ENCODE measurements around the gene CPPED1. TPM values are rescaled to one million over a fixed set of nuclear protein-coding genes. Genes with fewer than 3 reads are reported as not detected.

The CPPED1 gene
- polyA plus RNA-seq, 3 donors, result 100 to 292 (median 259) TPM

DNA sequence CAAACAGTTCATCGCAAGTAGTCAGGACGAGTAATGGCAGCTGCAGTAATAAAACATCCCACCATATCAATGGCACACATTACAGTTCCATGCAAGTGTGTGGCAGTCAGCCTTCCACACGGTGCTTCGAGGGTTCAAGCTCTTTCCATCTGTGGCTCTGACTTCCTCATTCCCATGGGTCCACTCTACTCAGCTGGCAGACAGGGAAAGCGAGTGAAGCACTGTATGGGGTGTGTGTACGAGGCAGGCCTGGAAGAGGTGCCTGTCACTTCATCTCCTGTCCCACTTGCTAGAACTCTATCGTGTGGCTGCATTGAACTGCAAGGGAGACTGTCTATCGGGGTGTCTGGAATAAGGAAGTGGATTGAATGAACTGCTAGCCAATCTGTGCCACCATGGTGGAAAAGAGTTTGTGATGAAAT lies 160.6 kb downstream of the CPPED1 start:
- Mint-ChIP-seq H3K4me1 (no peaks in the 10 kb centered on the region), H3K9me3 (peaks cover 0 to 13% (median 5%) of the 10 kb centered on the region in 7 donors), H3K27ac (no peak overlapping the region), H3K27me3 (ENCODE audit: low read depth in 3 of 3) (peaks cover 2 to 6% (median 5%) of the 10 kb centered on the region in 3 donors), H3K36me3 (no peaks in the 10 kb centered on the region), H3K4me3 (no peak overlapping the region)
- TF ChIP-seq, protein P1, sequence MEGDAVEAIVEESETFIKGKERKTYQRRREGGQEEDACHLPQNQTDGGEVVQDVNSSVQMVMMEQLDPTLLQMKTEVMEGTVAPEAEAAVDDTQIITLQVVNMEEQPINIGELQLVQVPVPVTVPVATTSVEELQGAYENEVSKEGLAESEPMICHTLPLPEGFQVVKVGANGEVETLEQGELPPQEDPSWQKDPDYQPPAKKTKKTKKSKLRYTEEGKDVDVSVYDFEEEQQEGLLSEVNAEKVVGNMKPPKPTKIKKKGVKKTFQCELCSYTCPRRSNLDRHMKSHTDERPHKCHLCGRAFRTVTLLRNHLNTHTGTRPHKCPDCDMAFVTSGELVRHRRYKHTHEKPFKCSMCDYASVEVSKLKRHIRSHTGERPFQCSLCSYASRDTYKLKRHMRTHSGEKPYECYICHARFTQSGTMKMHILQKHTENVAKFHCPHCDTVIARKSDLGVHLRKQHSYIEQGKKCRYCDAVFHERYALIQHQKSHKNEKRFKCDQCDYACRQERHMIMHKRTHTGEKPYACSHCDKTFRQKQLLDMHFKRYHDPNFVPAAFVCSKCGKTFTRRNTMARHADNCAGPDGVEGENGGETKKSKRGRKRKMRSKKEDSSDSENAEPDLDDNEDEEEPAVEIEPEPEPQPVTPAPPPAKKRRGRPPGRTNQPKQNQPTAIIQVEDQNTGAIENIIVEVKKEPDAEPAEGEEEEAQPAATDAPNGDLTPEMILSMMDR (IDR thresholded peaks at IDR 0.05), result no peak
- 67% methylated on average over 2 of the region's 8 CpGs for WGBS (ENCODE audit: insufficient coverage)
- DNase-seq, result no peak
- no peak overlapping the region for H3K4me3 ChIP-seq (replicated peaks in 1 of 3; ENCODE audit: low read depth in 2 of 3, low read length in 3 of 3)
- no peak overlapping the region for H3K9ac ChIP-seq (ENCODE audit: insufficient read depth, low read length, poor library complexity, severe bottlenecking)
- intact Hi-C loops (cut with micrococcal nuclease), result no loop called here
- H3K4me1 ChIP-seq (ENCODE audit: control insufficient read depth in 1 of 2, insufficient read depth in 2 of 2, low read length in 2 of 2), result no peaks in the 10 kb centered on the region
- H3K4me2 ChIP-seq (replicated peaks; ENCODE audit: extremely low read depth, low read length, poor library complexity, severe bottlenecking), result no peak overlapping the region
- H3K27me3 ChIP-seq (ENCODE audit: control insufficient read depth in 2 of 2, insufficient read depth in 2 of 2, low read length in 2 of 2), result no peaks in the 10 kb centered on the region
- no peaks in the 10 kb centered on the region for H3K79me2 ChIP-seq (ENCODE audit: insufficient read depth, low read length)
- H2AFZ ChIP-seq (ENCODE audit: insufficient read depth, low read depth, low read length, poor library complexity, severe bottlenecking), result no peak overlapping the region
- H3K9me3 ChIP-seq (replicated peaks in 1 of 2; ENCODE audit: control insufficient read depth in 1 of 2, insufficient read depth in 1 of 2, low read length in 2 of 2), result no peaks in the 10 kb centered on the region
- H4K20me1 ChIP-seq (ENCODE audit: insufficient read depth, low read length), result no peaks in the 10 kb centered on the region
- H3K36me3 ChIP-seq (replicated peaks in 1 of 2; ENCODE audit: control insufficient read depth in 1 of 2, insufficient read depth in 2 of 2, low read length in 2 of 2), result no peaks in the 10 kb centered on the region
- H3K27ac ChIP-seq (ENCODE audit: low read depth in 1 of 2, low read length in 2 of 2), result no peak overlapping the region

DNA sequence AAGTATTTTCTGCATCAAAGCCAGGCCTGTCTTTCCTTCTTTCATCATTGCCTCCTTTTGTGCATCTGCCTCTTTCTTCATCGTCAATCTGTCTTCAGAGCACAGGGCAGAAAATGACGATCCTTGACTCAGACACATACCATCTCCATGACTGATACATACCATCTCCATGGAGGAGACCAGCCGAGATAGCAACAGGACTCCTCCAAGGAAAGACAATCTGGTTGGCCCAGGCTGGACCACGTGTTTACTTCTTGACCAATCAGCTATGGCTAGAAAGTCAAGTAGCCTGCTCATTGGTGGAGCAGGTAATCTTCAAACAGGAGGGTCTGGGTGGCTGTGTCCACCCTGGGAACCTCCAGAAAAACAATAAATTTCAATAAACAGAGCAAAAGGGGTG lies 164.6 kb downstream of the CPPED1 start:
- Mint-ChIP-seq H3K36me3 (peaks cover 0 to 15% of the 10 kb centered on the region in 2 donors), H3K4me1 (no peaks in the 10 kb centered on the region), H3K27me3 (ENCODE audit: low read depth in 3 of 3) (peaks cover 2 to 18% (median 5%) of the 10 kb centered on the region in 3 donors), H3K4me3 (no peak overlapping the region), H3K27ac (no peak overlapping the region), H3K9me3 (peaks cover 0 to 8% (median 3%) of the 10 kb centered on the region in 7 donors)
- 91% methylated on average over 3 of the region's 4 CpGs for WGBS (ENCODE audit: insufficient coverage)
- no peak overlapping the region for H3K27ac ChIP-seq (ENCODE audit: low read depth in 1 of 2, low read length in 2 of 2)
- H3K4me3 ChIP-seq (replicated peaks in 1 of 3; ENCODE audit: low read depth in 2 of 3, low read length in 3 of 3), result no peak overlapping the region
- TF ChIP-seq, protein P1 (IDR thresholded peaks at IDR 0.05), result no peak
- no peaks in the 10 kb centered on the region for H3K79me2 ChIP-seq (ENCODE audit: insufficient read depth, low read length)
- H3K27me3 ChIP-seq (ENCODE audit: control insufficient read depth in 2 of 2, insufficient read depth in 2 of 2, low read length in 2 of 2), result no peaks in the 10 kb centered on the region
- H3K9ac ChIP-seq (ENCODE audit: insufficient read depth, low read length, poor library complexity, severe bottlenecking), result no peak overlapping the region
- no peak for DNase-seq
- H3K36me3 ChIP-seq (replicated peaks in 1 of 2; ENCODE audit: control insufficient read depth in 1 of 2, insufficient read depth in 2 of 2, low read length in 2 of 2), result no peaks in the 10 kb centered on the region
- H4K20me1 ChIP-seq (ENCODE audit: insufficient read depth, low read length), result no peaks in the 10 kb centered on the region
- intact Hi-C loops (cut with micrococcal nuclease), result no loop called here
- no peaks in the 10 kb centered on the region for H3K9me3 ChIP-seq (replicated peaks in 1 of 2; ENCODE audit: control insufficient read depth in 1 of 2, insufficient read depth in 1 of 2, low read length in 2 of 2)
- H3K4me1 ChIP-seq (ENCODE audit: control insufficient read depth in 1 of 2, insufficient read depth in 2 of 2, low read length in 2 of 2), result no peaks in the 10 kb centered on the region
- no peak overlapping the region for H2AFZ ChIP-seq (ENCODE audit: insufficient read depth, low read depth, low read length, poor library complexity, severe bottlenecking)
- H3K4me2 ChIP-seq (replicated peaks; ENCODE audit: extremely low read depth, low read length, poor library complexity, severe bottlenecking), result no peak overlapping the region
